AG04449 (cell line): ENCODE results near the gene SLC7A8.
"Not testable (repeated sequence)": the region's sequence is repeated elsewhere in the genome, so short reads cannot be mapped to it uniquely, and the experiment has no call there.

ENCODE experiments used
- CTCF ChIA-PET: fragments of 350-600 bp; formaldehyde crosslinking; extraction: SDS; loops from one replicate; lab custom pipeline; 2021; ENCODE audit warnings: antibody characterized with exemption; lab: Yijun Ruan, JAX
- POLR2A ChIA-PET: fragments of 400-600, 350-600 bp; formaldehyde crosslinking; extraction: SDS; loops from one replicate; lab custom pipeline; 2020; ENCODE audit warnings: antibody characterized with exemption, inconsistent platforms; lab: Yijun Ruan, JAX
- DNase-seq: peaks from one replicate; pipeline ENCODE4 v3.0.0-alpha.2; 2010; ENCODE audit warnings: low read depth, low spot score
- H3K4me3 ChIP-seq: 2 replicates; pipeline ENCODE4 v1.5.1; 2011; ENCODE audit warnings: low read depth, mild to moderate bottlenecking, control low read depth, low read length
- CTCF ChIP-seq: IDR thresholded peaks from one replicate; pipeline ENCODE4 v1.5.1; 2011; ENCODE audit warnings: mild to moderate bottlenecking, moderate library complexity, low read length, control low read depth, inconsistent platforms; ENCODE audit not compliant: insufficient read depth; ENCODE audit errors: missing control alignments

SLC7A8 gene

GRCh38 chr14:23183479-23183878, at the start of gene SLC7A8:
Gene SLC7A8, minus strand, starts transcription at chr14:23183660. Its CDS starts 746 bp downstream, at chr14:23182914.
- CTCF ChIA-PET: interaction anchor here (0.7 to 25.6 kb wide), 6 partner anchors 7 to 115 kb away, joined by 3 to 1439 read pairs (median 50); partner anchors contain the start of gene CEBPE
- DNase-seq: no peak
- peak within 1 kb of the TSS; percentile 59 for H3K4me3 ChIP-seq
- POLR2A ChIA-PET: interaction anchor here (1.4 kb wide), 1 partner anchor 68 kb away, joined by 3 read pairs; no protein-coding TSS in a partner anchor
- no peak for TF ChIP-seq CTCF

- DNase-seq, POLR2A ChIA-PET, H3K4me3 ChIP-seq, CTCF ChIA-PET: not testable (repeated sequence)
Measured at GRCh38 chr14:23232241-23232808, 48.9 kb upstream of the SLC7A8 start.

DNA sequence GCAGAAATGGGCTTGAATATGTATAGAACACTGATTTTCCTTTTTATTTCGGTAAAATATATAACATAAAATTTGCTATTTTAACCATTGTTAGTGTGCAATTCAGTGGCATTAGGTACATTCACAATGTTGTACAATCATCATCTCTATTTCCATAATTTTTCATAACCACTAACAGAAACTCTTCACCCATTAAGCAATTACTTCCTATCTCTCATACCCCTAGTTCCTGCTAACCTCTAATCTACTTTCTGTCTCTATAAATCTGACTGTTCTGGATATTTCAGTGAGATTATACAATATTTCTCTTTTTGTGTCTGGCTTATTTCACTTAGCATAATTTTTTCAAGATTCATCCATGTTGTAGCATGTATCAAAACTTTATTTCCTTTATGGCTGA, 45.4 kb upstream of the SLC7A8 start:
- ChIA-PET CTCF (no interaction called here), POLR2A (no interaction called here)
- H3K4me3 ChIP-seq: no peak overlapping the region
- TF ChIP-seq CTCF: no peak
- DNase-seq: no peak

GRCh38 chr14:23227566-23227965, 44.1 kb upstream of the SLC7A8 start:
- ChIA-PET POLR2A (no interaction called here), CTCF (interaction anchor here (0.7 kb wide), 1 partner anchor 106 kb away, joined by 3 read pairs; no protein-coding TSS in a partner anchor)
- H3K4me3 ChIP-seq: no peak overlapping the region
- DNase-seq: no peak
- TF ChIP-seq CTCF: no peak

DNA sequence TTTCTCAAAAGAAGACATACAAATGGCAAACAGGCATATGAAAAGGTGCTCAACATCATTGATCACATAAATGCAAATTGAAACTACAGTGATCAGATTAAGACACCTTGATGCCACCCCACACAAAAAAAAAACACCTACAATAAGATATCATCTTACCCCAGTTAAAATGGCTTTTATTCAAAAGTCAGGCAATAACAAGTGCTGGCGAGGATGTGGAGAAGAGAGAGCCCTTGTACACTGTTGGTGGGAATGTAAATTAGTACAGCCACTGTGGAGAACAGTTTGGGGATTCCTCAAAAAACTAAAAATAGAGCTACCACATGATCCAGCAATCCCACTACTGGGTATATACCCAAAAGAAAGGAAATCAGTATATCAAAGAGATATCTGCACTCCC, 41.5 kb upstream of the SLC7A8 start:
- POLR2A ChIA-PET, H3K4me3 ChIP-seq, DNase-seq: not testable (repeated sequence)
- CTCF ChIA-PET: interaction anchor here (1.8 kb wide), 1 partner anchor 104 kb away, joined by 7 read pairs; no protein-coding TSS in a partner anchor

DNA sequence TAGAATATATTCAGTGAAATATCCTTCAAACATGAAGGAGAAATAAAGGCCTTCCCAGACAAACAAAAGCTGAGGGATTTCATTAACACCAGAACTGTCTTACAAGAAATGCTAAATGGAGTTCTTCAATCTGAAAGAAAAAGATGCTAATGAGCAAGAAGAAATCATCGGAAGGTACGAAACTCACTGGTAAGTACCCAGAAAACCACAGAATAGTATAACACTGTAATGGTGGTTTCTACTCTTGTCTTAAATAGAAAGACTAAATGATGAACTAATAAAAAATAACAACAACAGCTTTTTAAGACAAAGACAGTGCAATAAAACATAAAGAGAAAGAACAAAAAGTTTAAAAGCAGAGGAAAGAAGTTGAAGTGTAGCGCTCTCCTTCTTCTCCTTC, 35.6 kb upstream of the SLC7A8 start:
- POLR2A ChIA-PET: no interaction called here
- no peak for TF ChIP-seq CTCF
- H3K4me3 ChIP-seq: no peak overlapping the region
- DNase-seq: no peak
- CTCF ChIA-PET: interaction anchor here (1.2 kb wide), 1 partner anchor 42 kb away, joined by 3 read pairs; no protein-coding TSS in a partner anchor

- no peak overlapping the region for H3K4me3 ChIP-seq
- no peak for TF ChIP-seq CTCF
- ChIA-PET CTCF (interaction anchor here (0.6 to 1.4 kb wide), 2 partner anchors 80 to 96 kb away, joined by 3 to 5 read pairs; no protein-coding TSS in a partner anchor), POLR2A (no interaction called here)
- DNase-seq: no peak
Measured at GRCh38 chr14:23217032-23218020, 33.9 kb upstream of the SLC7A8 start.
